GM12878 (cell line): ENCODE data around the gene ZBTB42. TPM values are rescaled to one million over a fixed set of nuclear protein-coding genes. Genes with fewer than 3 reads are reported as not detected.
A peak's percentile ranks its signal among the peaks of the same experiment; 100 is the strongest.

ENCODE experiments used
- ATAC-seq: fragments of 200-7000 bp; cut with Tn5 transposase; 3 replicates; pipeline ENCODE4 v1.9.1; 2020; ENCODE audit warnings: mild to moderate bottlenecking, moderate library complexity
- BruUV-seq: library from RNA; stranded (reverse); fragments of 400-500 nt; replicated peaks from 2 replicates; lab custom pipeline; 2021; lab: Mats Ljungman, UMichigan
- CTCF ChIA-PET: fragments of 300-600 bp; sonication (Branson Sonifier 250); formaldehyde crosslinking; extraction: SDS; loops from one replicate; lab custom pipeline; 2021; ENCODE audit warnings: inconsistent platforms; lab: Yijun Ruan, JAX
- POLR2A ChIA-PET: fragments of 350-600 bp; formaldehyde crosslinking; extraction: SDS; loops from one replicate; lab custom pipeline; 2021; ENCODE audit warnings: inconsistent platforms; lab: Charles Lee
- RAD21 ChIA-PET: fragments of 300-600 bp; sonication (Branson Sonifier 250); formaldehyde crosslinking; loops from one replicate; lab custom pipeline; 2023; ENCODE audit warnings: antibody characterized with exemption; ENCODE audit not compliant: unreplicated experiment; lab: Charles Lee
- SMC1A ChIA-PET: fragments of 300-600 bp; sonication (Branson Sonifier 250); formaldehyde crosslinking; loops from one replicate; lab custom pipeline; 2023; ENCODE audit not compliant: unreplicated experiment, uncharacterized antibody; lab: Charles Lee
- DNase-seq: peaks from one replicate; pipeline ENCODE4 v3.0.0-alpha.2; 2011; ENCODE audit warnings: low read depth, low spot score
- FAIRE-seq: peaks from 3 replicates; lab custom pipeline; 2011; peaks lifted over from hg19 to GRCh38; lab: Jason Lieb, UNC
- H2AFZ ChIP-seq: 2 replicates; pipeline ENCODE4 v1.6.0; 2011; ENCODE audit warnings: low read depth, low read length, control low read depth; ENCODE audit not compliant: control insufficient read depth
- H3K27ac ChIP-seq: 2 replicates; pipeline ENCODE4 v1.5.1; 2011; ENCODE audit warnings: control low read depth; ENCODE audit not compliant: control insufficient read depth, insufficient read depth
- H3K27me3 ChIP-seq, 2 experiments: replicated peaks in 1 of 2; 2 replicates each; pipeline versions ENCODE4 v1.6.0 to v1.6.1; 2011; ENCODE audit warnings: low read length in 1 of 2; ENCODE audit not compliant: control insufficient read depth in 2 of 2, insufficient read depth in 2 of 2
- H3K36me3 ChIP-seq, 2 experiments: 2 replicates each; pipeline ENCODE4 v1.5.1; 2011; ENCODE audit warnings: low read length in 1 of 2; ENCODE audit not compliant: control insufficient read depth in 2 of 2, insufficient read depth in 2 of 2
- H3K4me1 ChIP-seq: 2 replicates; pipeline ENCODE4 v1.6.1; 2011; ENCODE audit warnings: mild to moderate bottlenecking, low read length, moderate library complexity, mixed read lengths; ENCODE audit not compliant: control insufficient read depth, insufficient read depth
- H3K4me2 ChIP-seq: 2 replicates; pipeline ENCODE4 v1.6.0; 2011; ENCODE audit warnings: control low read depth; ENCODE audit not compliant: control insufficient read depth, insufficient read depth
- H3K4me3 ChIP-seq: fragments of 200-600 bp; sonication (generic); 2 replicates; pipeline ENCODE4 v1.5.1; 2016
- H3K79me2 ChIP-seq: 2 replicates; pipeline ENCODE4 v1.6.0; 2011; ENCODE audit warnings: low read length; ENCODE audit not compliant: control insufficient read depth, insufficient read depth
- H3K9ac ChIP-seq: 2 replicates; pipeline ENCODE4 v1.8.0; 2011; ENCODE audit warnings: low read length, control low read depth, mixed read lengths; ENCODE audit not compliant: control insufficient read depth, insufficient read depth
- H3K9me3 ChIP-seq: replicated peaks from 3 replicates; pipeline ENCODE4 v1.5.1; 2011; ENCODE audit warnings: mild to moderate bottlenecking, low read length; ENCODE audit not compliant: control insufficient read depth, insufficient read depth
- H4K20me1 ChIP-seq: 2 replicates; pipeline ENCODE4 v1.6.0; 2011; ENCODE audit not compliant: control insufficient read depth, insufficient read depth
- CBX5 ChIP-seq: sonication (generic); IDR thresholded peaks from 2 replicates; pipeline ENCODE4 v1.6.1; 2016; ENCODE audit warnings: low read depth, moderate library complexity, mild to moderate bottlenecking, inconsistent platforms
- CTCF ChIP-seq, 3 experiments: IDR thresholded peaks in 2 of 3; conservative IDR thresholded peaks in 1 of 3; 2 replicates each; pipeline ENCODE4 v1.5.1; 2011; ENCODE audit warnings: low read depth in 3 of 3, low read length in 3 of 3, mild to moderate bottlenecking in 3 of 3, control low read depth in 2 of 3, moderate library complexity in 2 of 3, inconsistent platforms in 1 of 3, mixed read lengths in 1 of 3; ENCODE audit not compliant: control insufficient read depth in 2 of 3, insufficient read depth in 1 of 3; ENCODE audit errors: extremely low read depth in 1 of 3
- HDGF ChIP-seq: fragments of 450-650 bp; IDR thresholded peaks from 2 replicates; pipeline ENCODE4 v1.6.1; 2016; ENCODE audit warnings: antibody characterized with exemption
- LARP7 ChIP-seq: fragments of 450-650 bp; IDR thresholded peaks from 2 replicates; pipeline ENCODE4 v1.6.1; 2017; ENCODE audit warnings: mild to moderate bottlenecking
- RELA ChIP-seq: fragments of 450-650 bp; IDR thresholded peaks from 2 replicates; pipeline ENCODE4 v1.8.0; 2014; ENCODE audit warnings: borderline replicate concordance; ENCODE audit not compliant: partially characterized antibody
- SREBF1 ChIP-seq: IDR thresholded peaks from 2 replicates; pipeline ENCODE4 v1.6.1; 2012; ENCODE audit warnings: mild to moderate bottlenecking, low read length
- SRF ChIP-seq, 2 experiments: IDR thresholded peaks; 2 replicates each; pipeline ENCODE4 v1.6.1; 2011; ENCODE audit warnings: low read depth in 2 of 2, low read length in 2 of 2, mild to moderate bottlenecking in 1 of 2, moderate library complexity in 1 of 2
- WGBS: methylation state at CpG from one replicate; pipeline ENCODE4 v1.1.6; 2016; ENCODE audit warnings: low lambda C conversion rate; ENCODE audit not compliant: insufficient replicate concordance, insufficient coverage; ENCODE audit errors: missing lambda C conversion rate; 5-methylcytosine and 5-hydroxymethylcytosine counted together
- in situ Hi-C: fragments of 300-500 bp; cut with MboI; formaldehyde crosslinking; loops from 9 replicates; pipeline ENCODE4 v1.14.3; 2018; ENCODE audit warnings: mixed read lengths
- intact Hi-C: fragments of 100-400 bp; cut with micrococcal nuclease; formaldehyde crosslinking; loops from one replicate; pipeline ENCODE4 v1.14.2; 2022; ENCODE audit not compliant: unreplicated experiment
- polyA plus RNA-seq, 11 experiments: library from polyadenylated mRNA; depleted of rRNA in 4 of 11; unstranded in 6 of 11; stranded (reverse) in 5 of 11; fragments of >200 nt; fragmentation: Nextera tagmentation in 4 of 11; fragmentation: Illumina TruSeq in 1 of 11; extraction: Ambion mirVana in 4 of 11; extraction: Trizol in 1 of 11; gene quantifications; 1 replicate in 1 of 11; 2 replicates in 10 of 11; pipeline versions ENCODE4 v1.2.1 to v1.2.3, GENCODE V29; 2011 to 2016; ENCODE audit warnings: inconsistent platforms in 2 of 11, missing spikeins in 2 of 11, low read depth in 1 of 11
- total RNA-seq, 4 experiments: library from RNA; depleted of rRNA in 3 of 4; stranded (reverse); fragments of >200 nt in 3 of 4; fragmentation: Illumina TruSeq in 1 of 4; extraction: Trizol in 1 of 4; gene quantifications; 2 replicates each; pipeline versions ENCODE4 v1.2.1 to v1.2.3, GENCODE V29; 2013 to 2021

ZBTB42 gene
- total and polyA plus RNA-seq, 10 of the 15 experiments (the other 5 are each of a cell fraction or from before 2014, with no cell fraction given) = 0.05 to 1.2 (median 0.37) TPM; not detected in 2

GRCh38 chr14:104770851-104771272 is 30.0 kb upstream of the ZBTB42 start:
- DNase-seq (no peak), ATAC-seq (0 out of 3 replicates have a peak, but pooled peaks have one; percentile 17), FAIRE-seq (no peak)
- H3K4me1 ChIP-seq = no peaks in the 10 kb centered on the region; the same call in 1 of the 2 replicates
- no peaks in the 10 kb centered on the region for H3K79me2 ChIP-seq
- TF ChIP-seq RELA = no peak
- no peak for TF ChIP-seq HDGF
- peak; percentile 93; the same call in 1 of the 2 replicates for TF ChIP-seq CBX5
- TF ChIP-seq SREBF1 = no peak
- no peak for TF ChIP-seq SRF (IDR thresholded peaks at IDR 0.05; ENCODE audit: low read depth in 2 of 2, low read length in 2 of 2)
- TF ChIP-seq LARP7 = no peak
- peak; percentile 4 to 69 (median 67); a peak in 4 of 6 replicates for TF ChIP-seq CTCF (IDR thresholded peaks at IDR 0.05 in 2 of 3, conservative IDR thresholded peaks at IDR 0.05 in 1 of 3; ENCODE audit: control insufficient read depth in 2 of 3, extremely low read depth in 1 of 3, insufficient read depth in 1 of 3, low read depth in 3 of 3, low read length in 3 of 3)
- no peaks in the 10 kb centered on the region; the same call in 2 of the 3 replicates for H3K9me3 ChIP-seq
- no peak overlapping the region for H3K9ac ChIP-seq
- no peak overlapping the region for H3K4me3 ChIP-seq
- no peaks in the 10 kb centered on the region for H4K20me1 ChIP-seq
- no peaks in the 10 kb centered on the region for H3K27me3 ChIP-seq
- no peak overlapping the region for H2AFZ ChIP-seq
- peaks cover 5 to 20% of the 10 kb centered on the region in 2 experiments; a peak in 3 of 4 replicates for H3K36me3 ChIP-seq
- intact Hi-C loops (no loop called here), in situ Hi-C loops (no loop called here)
- ChIA-PET SMC1A (no interaction called here), CTCF (interaction anchor here (0.7 to 1.6 kb wide), 4 partner anchors 18 to 55 kb away, joined by 3 to 16 read pairs (median 3); partner anchors contain the start of gene SIVA1), POLR2A (no interaction called here), RAD21 (interaction anchor here (3.5 kb wide), 1 partner anchor 18 kb away, joined by 8 read pairs; the partner anchor contains the start of gene SIVA1)
- H3K4me2 ChIP-seq = no peak overlapping the region
- no TSS peak for BruUV-seq
- WGBS = 78% methylated on average over 5 of the region's 5 CpGs
- no peak overlapping the region for H3K27ac ChIP-seq
